ENCODE data around the gene PLCB1. TPM values are rescaled to one million over a fixed set of nuclear protein-coding genes. Genes with fewer than 3 reads are reported as not detected.

Gene PLCB1
- total and polyA plus RNA-seq, 2 of the 4 experiments (the other 2 are of a cell fraction), result 5.6 to 16.1 TPM

DNA sequence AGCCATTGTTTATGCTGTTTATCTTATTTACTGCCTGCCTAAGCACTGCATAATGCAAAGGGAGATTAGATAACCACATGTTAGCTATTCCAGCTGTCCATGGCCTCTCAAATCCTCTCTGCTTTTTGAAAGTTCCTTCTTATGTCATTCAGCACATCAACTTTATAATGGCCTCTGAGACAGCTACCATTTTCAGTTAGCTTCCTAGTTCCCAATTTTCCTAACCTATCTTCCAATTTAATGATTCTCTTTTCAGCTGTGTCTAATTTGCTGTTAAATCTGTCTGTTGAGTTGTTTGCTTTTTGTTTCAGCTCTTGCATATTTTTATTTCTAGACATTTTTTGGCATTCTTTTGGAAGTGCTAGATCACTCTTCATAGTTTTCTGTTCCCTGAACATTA lies 763.4 kb downstream of the PLCB1 start:
- H3K9ac ChIP-seq (ENCODE audit: low read depth, low read length), result no peak overlapping the region
- H3K4me2 ChIP-seq (ENCODE audit: low read depth, low read length), result no peak overlapping the region
- H4K8ac ChIP-seq (ENCODE audit: low read depth in 2 of 2, low read length in 2 of 2), result no peak overlapping the region
- no peak overlapping the region for H3K56ac ChIP-seq (ENCODE audit: extremely low read depth, insufficient read depth, low read length)
- H2BK20ac ChIP-seq (ENCODE audit: low read depth, low read length), result no peak overlapping the region
- H2AFZ ChIP-seq (replicated peaks; ENCODE audit: low read length, poor library complexity), result no peak overlapping the region
- no peak overlapping the region for H2AK9ac ChIP-seq (replicated peaks; ENCODE audit: low read depth, low read length, poor library complexity)
- ATAC-seq (ENCODE audit: low read depth) (no peak), DNase-seq (no peak)
- ChIA-PET CTCF (no interaction called here), POLR2A (ENCODE audit: unreplicated experiment) (no interaction called here)
- H3K9me3 ChIP-seq (ENCODE audit: control insufficient read depth, insufficient read depth, low read length), result peaks cover 11% of the 10 kb centered on the region
- no peak overlapping the region for H3K4me3 ChIP-seq (ENCODE audit: insufficient read depth, low read depth, low read length)
- H2BK120ac ChIP-seq (ENCODE audit: low read depth, low read length), result no peak overlapping the region
- no peak overlapping the region for H4K5ac ChIP-seq (ENCODE audit: low read depth, low read length)
- H2AK5ac ChIP-seq (ENCODE audit: low read depth, low read length), result no peak overlapping the region
- no TSS peak for BruUV-seq (replicated peaks)
- H3K79me1 ChIP-seq (ENCODE audit: low read depth in 1 of 2, low read length in 2 of 2), result no peaks in the 10 kb centered on the region
- TF ChIP-seq ELK1 (IDR thresholded peaks at IDR 0.05; ENCODE audit: borderline replicate concordance, low read depth, low read length), result no peak
- TF ChIP-seq POLR2A (IDR thresholded peaks at IDR 0.05; ENCODE audit: low read depth, low read length), result no peak
- TF ChIP-seq RAD21 (IDR thresholded peaks at IDR 0.05; ENCODE audit: low read length), result no peak
- no peak for TF ChIP-seq RCOR1 (IDR thresholded peaks at IDR 0.05; ENCODE audit: insufficient replicate concordance, low read length)
- no peak for TF ChIP-seq CEBPB (IDR thresholded peaks at IDR 0.05; ENCODE audit: low read depth, low read length)
- TF ChIP-seq NFE2L2 (IDR thresholded peaks at IDR 0.05; ENCODE audit: low read depth, low read length), result no peak
- TF ChIP-seq USF2 (IDR thresholded peaks at IDR 0.05; ENCODE audit: low read depth, low read length), result no peak
- TF ChIP-seq MAZ (IDR thresholded peaks at IDR 0.05; ENCODE audit: borderline replicate concordance, low read depth, low read length), result no peak
- no peak for TF ChIP-seq MXI1 (IDR thresholded peaks at IDR 0.05; ENCODE audit: borderline replicate concordance, low read depth, low read length)
- no peaks in the 10 kb centered on the region for H4K20me1 ChIP-seq (ENCODE audit: insufficient read depth, low read length)
- no peaks in the 10 kb centered on the region for H3K4me1 ChIP-seq (ENCODE audit: control insufficient read depth, insufficient read depth, low read length)
- intact Hi-C loops (cut with micrococcal nuclease), result no loop called here
- no peak overlapping the region for H3K27ac ChIP-seq (ENCODE audit: insufficient read depth, low read length)
- H2BK15ac ChIP-seq (ENCODE audit: low read depth, low read length), result no peak overlapping the region
- H3K23ac ChIP-seq (ENCODE audit: low read depth, low read length), result no peak overlapping the region
- no peak overlapping the region for H3K18ac ChIP-seq (ENCODE audit: low read depth, low read length)
- in situ Hi-C loops (cut with MboI; ENCODE audit: low sequenced_read_pairs), result no loop called here
- no peak overlapping the region for H3K4ac ChIP-seq (ENCODE audit: low read depth, low read length)
- no peak overlapping the region for H3K14ac ChIP-seq (replicated peaks; ENCODE audit: low read depth, low read length)
- H2BK5ac ChIP-seq (ENCODE audit: low read depth, low read length, poor library complexity, severe bottlenecking), result no peak overlapping the region
- H3K36me3 ChIP-seq (ENCODE audit: control insufficient read depth, insufficient read depth, low read length), result no peaks in the 10 kb centered on the region
- no peak overlapping the region for H4K91ac ChIP-seq (ENCODE audit: insufficient read depth, low read depth, low read length)
- no peaks in the 10 kb centered on the region for H3K27me3 ChIP-seq (ENCODE audit: control insufficient read depth, insufficient read depth, low read length)
- no peaks in the 10 kb centered on the region for H3K9me1 ChIP-seq (ENCODE audit: insufficient read depth, low read length)
- dilution Hi-C loops (cut with HindIII; ENCODE audit: low sequenced_read_pairs, unreplicated experiment), result no loop called here
